Activated CD8-positive, alpha-beta T cell treated with anti-CD3 and anti-CD28 coated beads for 36 hours (primary cell): ENCODE results near the gene SEC61G. TPM values are rescaled to one million over a fixed set of nuclear protein-coding genes. Genes with fewer than 3 reads are reported as not detected.

ENCODE experiments used
- ATAC-seq: fragments of 200-7000 bp; cut with Tn5 transposase; one replicate; pipeline ENCODE4 v1.10.0; 2021; ENCODE audit warnings: mild to moderate bottlenecking, moderate library complexity
- CTCF ChIA-PET: fragments of 350-600 bp; sonication (Branson Sonifier 250); formaldehyde crosslinking; loops from one replicate; lab custom pipeline; 2021; ENCODE audit warnings: antibody characterized with exemption; lab: Charles Lee
- POLR2A ChIA-PET: fragments of 350-600 bp; sonication (Branson Sonifier 250); formaldehyde crosslinking; loops from one replicate; lab custom pipeline; 2021; ENCODE audit warnings: antibody characterized with exemption; lab: Charles Lee
- DNase-seq: peaks from one replicate; pipeline ENCODE4 v3.0.0-alpha.2; 2020
- H3K27ac Mint-ChIP-seq: one replicate; pipeline ENCODE4 v1.8.0; 2021; ENCODE audit warnings: mild to moderate bottlenecking, mixed read lengths
- H3K27me3 Mint-ChIP-seq: one replicate; pipeline ENCODE4 v1.8.0; 2021; ENCODE audit warnings: mixed read lengths
- H3K36me3 Mint-ChIP-seq: one replicate; pipeline ENCODE4 v1.8.0; 2021; ENCODE audit warnings: low read depth, mixed read lengths
- H3K4me1 Mint-ChIP-seq: one replicate; pipeline ENCODE4 v1.8.0; 2021; ENCODE audit warnings: low read depth, mixed read lengths
- H3K4me3 Mint-ChIP-seq: one replicate; pipeline ENCODE4 v1.8.0; 2021; ENCODE audit warnings: mild to moderate bottlenecking, moderate library complexity, mixed read lengths
- H3K9me3 Mint-ChIP-seq: one replicate; pipeline ENCODE4 v1.8.0; 2021; ENCODE audit warnings: mixed read lengths
- CTCF ChIP-seq: fragments of 200-600 bp; IDR thresholded peaks from one replicate; pipeline ENCODE4 v1.8.0; 2022; ENCODE audit warnings: antibody characterized with exemption, mild to moderate bottlenecking
- intact Hi-C: fragments of 100-400 bp; cut with micrococcal nuclease; formaldehyde crosslinking; loops from one replicate; pipeline ENCODE4 v1.10.0; 2022
- total RNA-seq, 2 experiments: library from RNA; stranded (reverse); gene quantifications; one replicate each; pipeline ENCODE4 v1.2.3, GENCODE V29; 2021

Gene SEC61G
- total RNA-seq, 2 experiments from 2014 or later: 162 to 172 TPM

GRCh38 chr7:54778696-54779540 is 19.9 kb upstream of the SEC61G start:
- Mint-ChIP-seq H3K36me3 (no peaks in the 10 kb centered on the region), H3K4me3 (no peak overlapping the region), H3K27ac (no peak overlapping the region), H3K9me3 (peaks cover 8% of the 10 kb centered on the region), H3K27me3 (no peaks in the 10 kb centered on the region), H3K4me1 (no peaks in the 10 kb centered on the region)
- ChIA-PET POLR2A (no interaction called here), CTCF (interaction anchor here (9.2 kb wide), 1 partner anchor 475 kb away, joined by 135 read pairs; no protein-coding TSS in a partner anchor)
- no peak for TF ChIP-seq CTCF
- DNase-seq: no peak
- intact Hi-C loops: no loop called here
- no peak for ATAC-seq

- DNase-seq (no peak), ATAC-seq (no peak)
- POLR2A ChIA-PET: no interaction called here
- Mint-ChIP-seq H3K27me3 (peaks cover 2% of the 10 kb centered on the region), H3K9me3 (peaks cover 8% of the 10 kb centered on the region), H3K4me3 (no peak overlapping the region), H3K36me3 (no peaks in the 10 kb centered on the region), H3K4me1 (no peaks in the 10 kb centered on the region), H3K27ac (no peak overlapping the region)
- CTCF ChIA-PET: interaction anchor here (9.2 kb wide), 1 partner anchor 476 kb away, joined by 135 read pairs; no protein-coding TSS in a partner anchor
- intact Hi-C loops: no loop called here
- no peak for TF ChIP-seq CTCF
Observed at GRCh38 chr7:54778166-54778565, 19.2 kb upstream of the SEC61G start.

- no peaks in the 10 kb centered on the region for H3K36me3 Mint-ChIP-seq
- ChIA-PET POLR2A (interaction anchor here (1.5 kb wide), 1 partner anchor 480 kb away, joined by 4 read pairs; no protein-coding TSS in a partner anchor), CTCF (interaction anchor here (1.3 to 9.2 kb wide), 7 partner anchors 14 to 605 kb away, joined by 3 to 135 read pairs (median 6); partner anchors contain the start of gene SEC61G)
- peaks cover 8% of the 10 kb centered on the region for H3K27me3 Mint-ChIP-seq
- ATAC-seq: no peak
- no peak overlapping the region for H3K4me3 Mint-ChIP-seq
- no peak for DNase-seq
- no peak for TF ChIP-seq CTCF
- H3K27ac Mint-ChIP-seq: no peak overlapping the region
- intact Hi-C loops: loop anchor here (5.0 kb wide), 1 partner anchor 482 kb away; no protein-coding TSS in a partner anchor
- no peaks in the 10 kb centered on the region for H3K4me1 Mint-ChIP-seq
- H3K9me3 Mint-ChIP-seq: peaks cover 8% of the 10 kb centered on the region
Observed at GRCh38 chr7:54774785-54775740, 16.1 kb upstream of the SEC61G start.

GRCh38 chr7:54773472-54774399 is 14.7 kb upstream of the SEC61G start:
- ATAC-seq: peak; percentile 81
- peak overlapping the region; percentile 59 for H3K4me3 Mint-ChIP-seq
- peak; percentile 87 for TF ChIP-seq CTCF
- peaks cover 8% of the 10 kb centered on the region for H3K9me3 Mint-ChIP-seq
- peak; percentile 77 for DNase-seq
- ChIA-PET POLR2A (interaction anchor here (1.5 kb wide), 1 partner anchor 482 kb away, joined by 4 read pairs; no protein-coding TSS in a partner anchor), CTCF (interaction anchor here (0.6 to 9.2 kb wide), 23 partner anchors 10 to 642 kb away, joined by 3 to 135 read pairs (median 4); partner anchors contain the start of gene SEC61G)
- no peaks in the 10 kb centered on the region for H3K36me3 Mint-ChIP-seq
- no peaks in the 10 kb centered on the region for H3K4me1 Mint-ChIP-seq
- no peak overlapping the region for H3K27ac Mint-ChIP-seq
- H3K27me3 Mint-ChIP-seq: peaks cover 20% of the 10 kb centered on the region
- intact Hi-C loops: loop anchor here (5.0 kb wide), 1 partner anchor 484 kb away; no protein-coding TSS in a partner anchor
